NB4 (cell line): ENCODE results near the gene COMMD2.
A peak's percentile ranks its signal among the peaks of the same experiment; 100 is the strongest.

ENCODE experiments used
- DNase-seq: peaks from one replicate; pipeline ENCODE4 v3.0.0; 2010; ENCODE audit warnings: low read depth
- H3K4me3 ChIP-seq: one replicate; pipeline ENCODE4 v1.5.1; 2011; ENCODE audit warnings: mild to moderate bottlenecking, low read depth, low read length, moderate library complexity
- CTCF ChIP-seq: IDR thresholded peaks from one replicate; pipeline ENCODE4 v1.5.1; 2012; ENCODE audit warnings: low read depth, low read length
- MAX ChIP-seq: IDR thresholded peaks from 2 replicates; pipeline ENCODE4 v1.6.1; 2011; ENCODE audit warnings: low read depth, low read length
- MYC ChIP-seq: IDR thresholded peaks from 2 replicates; pipeline ENCODE4 v1.6.1; 2011; ENCODE audit warnings: low read depth, low read length
- POLR2A ChIP-seq: IDR thresholded peaks from 2 replicates; pipeline ENCODE4 v1.6.1; 2011; ENCODE audit warnings: mild to moderate bottlenecking; ENCODE audit not compliant: insufficient read length; ENCODE audit errors: extremely low read depth

Gene COMMD2

GRCh38 chr3:149771652-149772271 is 19.5 kb upstream of the COMMD2 start:
- peak; percentile 38 for DNase-seq
- no peak overlapping the region for H3K4me3 ChIP-seq
- TF ChIP-seq CTCF (peak; percentile 73), MAX (no peak)

- TF ChIP-seq MYC (no peak), CTCF (peak; percentile 5)
- DNase-seq, result no peak
- no peak overlapping the region for H3K4me3 ChIP-seq
Measured at GRCh38 chr3:149770246-149770645, 18.0 kb upstream of the COMMD2 start.

GRCh38 chr3:149768704-149769103 is 16.4 kb upstream of the COMMD2 start:
- no peak overlapping the region for H3K4me3 ChIP-seq
- no peak for TF ChIP-seq CTCF
- TF ChIP-seq MYC, result no peak
- no peak for TF ChIP-seq POLR2A
- TF ChIP-seq MAX, result no peak
- no peak for DNase-seq

GRCh38 chr3:149767720-149768119 is 15.4 kb upstream of the COMMD2 start:
- no peak for DNase-seq
- TF ChIP-seq CTCF (no peak), MYC (no peak), POLR2A (no peak), MAX (no peak)
- no peak overlapping the region for H3K4me3 ChIP-seq

GRCh38 chr3:149765762-149766334 is 13.6 kb upstream of the COMMD2 start:
- peak; percentile 39 for DNase-seq
- no peak overlapping the region for H3K4me3 ChIP-seq
- TF ChIP-seq MYC (no peak), CTCF (peak; percentile 32)

GRCh38 chr3:149764302-149764701 is 12.0 kb upstream of the COMMD2 start:
- TF ChIP-seq CTCF (no peak), MAX (no peak), MYC (no peak), POLR2A (no peak)
- H3K4me3 ChIP-seq, result no peak overlapping the region
- DNase-seq, result no peak
